GM12872 (cell line): ENCODE data around the gene UCN3.

Source experiments
- CTCF ChIP-seq: IDR thresholded peaks from 3 replicates; pipeline ENCODE4 v1.5.1; 2011; ENCODE audit warnings: low read depth, mild to moderate bottlenecking, low read length, moderate library complexity; ENCODE audit not compliant: insufficient read depth

Gene UCN3

GRCh38 chr10:5412277-5412941 is 47.6 kb downstream of the UCN3 start, which contains the start of gene NET1:
Gene NET1 (plus strand): TSS chr10:5412557. CDS start chr10:5412693, 136 bp downstream.
- no peak for TF ChIP-seq CTCF

- no peak for TF ChIP-seq CTCF
Observed at GRCh38 chr10:5413012-5413938, 48.5 kb downstream of the UCN3 start.

GRCh38 chr10:5416981-5417380 is 52.2 kb downstream of the UCN3 start:
- no peak for TF ChIP-seq CTCF

GRCh38 chr10:5418584-5418983 is 53.8 kb downstream of the UCN3 start:
- no peak for TF ChIP-seq CTCF

GRCh38 chr10:5419466-5420094 is 54.8 kb downstream of the UCN3 start:
- TF ChIP-seq CTCF = no peak

GRCh38 chr10:5423771-5424170 is 59.0 kb downstream of the UCN3 start:
- TF ChIP-seq CTCF = no peak
